ENCODE data around the gene LPO. TPM values are rescaled to one million over a fixed set of nuclear protein-coding genes. Genes with fewer than 3 reads are reported as not detected.

LPO gene
- total RNA-seq = 0.07 TPM in 1 of 2 replicates, not detected in the other

DNA sequence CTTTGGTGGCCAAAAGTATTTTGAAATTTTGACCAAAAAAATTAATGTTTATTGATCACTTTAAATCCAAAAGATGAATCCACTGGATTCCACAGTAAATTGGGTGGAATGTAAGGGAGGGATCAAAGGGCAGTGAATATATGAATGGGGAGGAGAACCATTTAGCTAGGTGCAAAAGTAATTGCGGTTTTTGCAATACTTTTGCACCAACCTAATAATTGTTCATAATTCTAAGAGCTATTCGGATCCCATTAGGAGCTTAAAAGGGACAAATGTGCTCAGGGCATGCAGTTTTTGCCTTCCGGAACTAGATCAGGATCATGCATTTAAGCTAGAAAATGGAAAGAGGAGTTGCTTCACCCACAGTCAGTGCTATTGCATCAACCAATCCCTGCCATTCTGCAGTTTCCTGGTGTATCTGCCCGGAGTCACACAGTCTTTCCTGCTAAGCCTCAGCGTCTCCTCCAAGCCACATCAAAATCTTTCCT lies at the start of gene LPO:
Gene LPO, plus strand, starts transcription at position 438 of the 488 bp plus-strand sequence. CDS start 4,396 bp downstream, outside the sequence.

DNA sequence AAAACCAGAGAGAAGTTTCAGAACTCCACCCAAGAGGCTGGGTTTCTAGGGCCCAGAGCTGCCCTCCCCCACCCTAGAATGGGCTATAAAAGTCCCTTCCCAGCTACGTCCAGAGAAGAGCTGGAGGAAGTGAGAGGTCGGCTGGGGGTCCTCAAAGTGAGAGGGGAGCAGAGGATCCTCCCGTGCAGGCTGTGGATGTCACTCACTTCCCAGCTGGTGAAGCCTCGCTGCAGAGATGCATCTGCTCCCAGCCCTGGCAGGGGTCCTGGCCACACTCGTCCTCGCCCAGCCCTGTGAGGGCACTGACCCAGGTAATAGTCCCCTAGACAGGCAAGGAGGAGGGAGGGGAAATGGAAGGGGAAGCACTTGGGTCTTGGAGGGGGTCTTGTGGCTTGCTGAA lies 45.8 kb upstream of the LPO start, which contains the start of gene EPX:
Gene EPX, plus strand, starts transcription at position 115 of the 400 bp plus-strand sequence. Its CDS starts 121 bp downstream, at position 236.

DNA sequence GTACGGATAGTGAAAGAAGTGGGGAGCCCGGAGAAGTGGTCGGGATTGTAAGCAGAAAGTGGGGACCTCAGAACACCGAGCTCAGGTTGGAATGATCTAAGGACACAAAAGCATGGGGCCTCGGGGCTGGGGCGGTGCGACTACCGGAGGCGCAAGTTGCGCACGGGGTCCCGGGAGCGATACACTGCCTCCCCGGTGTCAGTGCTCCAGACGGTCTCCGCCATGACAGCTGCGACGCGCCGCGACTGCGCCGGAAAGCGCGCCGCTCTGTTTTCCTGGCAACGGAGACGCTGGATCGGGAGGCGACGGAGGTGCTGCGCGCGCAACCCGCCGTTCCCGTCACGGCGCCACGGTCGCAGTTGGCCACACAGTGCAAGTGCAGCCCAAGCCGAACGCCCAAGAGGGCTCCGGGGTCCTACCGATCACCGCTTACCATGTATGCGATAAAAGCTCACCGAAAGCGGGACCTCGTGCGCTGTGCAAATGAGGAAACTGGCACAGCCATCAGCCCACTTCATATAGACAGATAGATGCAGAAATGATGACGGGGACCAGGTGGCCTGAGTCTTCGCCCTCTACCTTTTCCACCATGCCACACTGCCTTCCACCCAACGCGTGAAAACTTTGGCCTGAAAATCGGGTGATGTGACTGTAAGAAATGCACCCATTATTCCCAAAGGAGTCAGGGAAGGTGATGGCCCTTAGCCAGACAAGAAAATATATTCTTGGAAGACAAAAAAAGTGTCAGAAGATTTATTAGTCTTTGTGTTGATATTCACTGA lies 19.2 kb upstream of the LPO start, which contains the start of gene MKS1:
Gene MKS1, minus strand, starts transcription at position 249 of the 782 bp plus-strand sequence. Its CDS starts 25 bp downstream, at position 224.

DNA sequence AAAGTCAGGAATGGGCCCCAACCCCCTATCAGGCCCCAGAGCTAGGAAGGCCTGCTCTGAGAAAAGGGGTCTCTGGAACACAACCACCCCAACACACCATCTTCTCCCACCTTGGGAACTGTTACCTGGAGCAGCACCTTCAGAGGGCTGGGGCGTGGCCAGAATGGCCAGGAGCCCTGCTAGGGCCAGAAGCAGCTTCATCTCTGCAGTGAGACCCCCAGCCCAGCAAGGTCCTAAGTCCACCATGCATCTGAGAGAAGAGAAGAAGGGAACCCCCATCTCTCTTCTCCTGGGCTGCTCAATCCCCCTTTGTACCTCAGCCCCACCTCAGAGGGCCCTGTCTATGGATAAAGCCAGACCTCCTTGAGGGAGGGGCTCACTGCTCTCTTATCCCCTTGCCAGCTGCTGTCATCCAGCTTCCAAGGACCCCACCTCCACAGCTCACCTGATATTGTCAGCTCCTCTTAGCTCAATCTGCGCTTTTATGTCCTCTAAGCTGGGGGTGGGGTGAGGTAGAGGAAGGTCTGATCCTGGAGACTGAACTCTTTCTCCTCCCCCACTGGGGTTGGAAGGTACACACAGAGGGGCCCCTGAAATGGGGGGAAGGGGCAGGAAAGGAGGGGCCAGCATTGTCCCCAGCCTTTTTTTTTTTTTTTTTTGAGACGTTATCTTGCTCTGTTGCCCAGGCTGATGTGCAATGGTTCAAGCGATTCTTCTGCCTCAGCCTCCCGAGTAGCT lies 42.3 kb downstream of the LPO start, which contains the start of gene MPO:
Gene MPO, minus strand, starts transcription at position 456 of the 738 bp plus-strand sequence. Its CDS starts 177 bp downstream, at position 279.

Other genes with a start within 250 kb of the LPO start
- 282 and 286 TPM in 2 replicates for gene SRSF1, start 231.3 kb upstream of the LPO start, total RNA-seq
- gene DYNLL2, start 155.2 kb upstream of the LPO start, total RNA-seq = 26.0 and 28.5 TPM in 2 replicates
- not detected in 2 replicates for gene OR4D1, start 90.2 kb upstream of the LPO start, total RNA-seq
- gene OR4D2, start 71.6 kb upstream of the LPO start, total RNA-seq = not detected in 2 replicates
- gene EPX, start 45.9 kb upstream of the LPO start, total RNA-seq = not detected in 2 replicates
- 8.6 and 11.5 TPM in 2 replicates for gene MKS1, start 19.3 kb upstream of the LPO start, total RNA-seq
- not detected in 2 replicates for gene MPO, start 42.4 kb downstream of the LPO start, total RNA-seq
- gene TSPOAP1, start 90.2 kb downstream of the LPO start, total RNA-seq = 0.13 and 0.20 TPM in 2 replicates
- gene SUPT4H1, start 113.6 kb downstream of the LPO start, total RNA-seq = 26.5 and 31.4 TPM in 2 replicates
- 0.20 TPM in 1 of 2 replicates, not detected in the other for gene RNF43, start 178.9 kb downstream of the LPO start, total RNA-seq
- not detected in 2 replicates for gene HSF5, start 249.8 kb downstream of the LPO start, total RNA-seq